GM19193 (cell line): Measurements from ENCODE around the gene HDAC3.

Experiments used
- POLR2A ChIP-seq: IDR thresholded peaks from 4 replicates; pipeline ENCODE4 v1.6.1; 2011; ENCODE audit not compliant: insufficient read depth, insufficient read length; ENCODE audit errors: extremely low read depth

Gene HDAC3

GRCh38 chr5:141602606-141603005, 34.0 kb downstream of the HDAC3 start:
- no peak for TF ChIP-seq POLR2A

- TF ChIP-seq POLR2A = no peak
Measured at GRCh38 chr5:141598391-141599345, 38.0 kb downstream of the HDAC3 start.

GRCh38 chr5:141597814-141598213, 38.8 kb downstream of the HDAC3 start:
- no peak for TF ChIP-seq POLR2A

GRCh38 chr5:141597394-141597793, 39.3 kb downstream of the HDAC3 start:
- TF ChIP-seq POLR2A = no peak

- TF ChIP-seq POLR2A = no peak
Measured at GRCh38 chr5:141596867-141597266, 39.8 kb downstream of the HDAC3 start.

GRCh38 chr5:141590127-141590526, 46.5 kb downstream of the HDAC3 start:
- no peak for TF ChIP-seq POLR2A

GRCh38 chr5:141586246-141586645, 50.4 kb downstream of the HDAC3 start:
- TF ChIP-seq POLR2A = no peak

GRCh38 chr5:141585594-141585993, 51.1 kb downstream of the HDAC3 start:
- no peak for TF ChIP-seq POLR2A

GRCh38 chr5:141574122-141574510, 62.5 kb downstream of the HDAC3 start:
- TF ChIP-seq POLR2A = no peak

GRCh38 chr5:141573489-141574121, 63.0 kb downstream of the HDAC3 start:
- TF ChIP-seq POLR2A = no peak
